Eye (tissue), 1 donor: ENCODE measurements around the gene KRTAP1-3.
"Not testable (repeated sequence)": the region's sequence is repeated elsewhere in the genome, so short reads cannot be mapped to it uniquely, and the experiment has no call there.

Experiments
- DNase-seq: peaks from one replicate; pipeline ENCODE4 v3.0.0-alpha.2; 2015

Gene KRTAP1-3

DNA sequence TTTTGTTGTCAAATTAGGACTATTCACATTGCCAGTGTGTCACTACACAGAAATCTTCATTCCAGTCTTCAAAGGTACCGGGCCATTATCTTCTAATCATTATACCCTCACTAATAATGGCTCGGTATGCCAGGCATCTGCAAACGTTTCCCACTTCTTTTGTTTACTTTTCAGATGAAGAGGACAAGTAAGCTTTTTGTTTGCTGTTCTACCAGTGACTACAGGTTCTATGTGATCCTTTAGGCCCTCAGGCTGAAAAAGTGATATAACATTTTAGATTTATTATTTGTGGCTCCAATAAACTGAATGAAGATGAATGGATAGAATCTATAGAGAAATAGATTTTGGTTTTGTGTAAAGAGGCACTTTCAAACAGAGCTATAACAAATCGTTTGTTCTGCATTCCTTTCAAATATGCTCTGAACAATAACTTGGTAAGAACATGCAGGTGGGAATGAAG is 25.3 kb downstream of the KRTAP1-3 start:
- DNase-seq, result no peak

DNA sequence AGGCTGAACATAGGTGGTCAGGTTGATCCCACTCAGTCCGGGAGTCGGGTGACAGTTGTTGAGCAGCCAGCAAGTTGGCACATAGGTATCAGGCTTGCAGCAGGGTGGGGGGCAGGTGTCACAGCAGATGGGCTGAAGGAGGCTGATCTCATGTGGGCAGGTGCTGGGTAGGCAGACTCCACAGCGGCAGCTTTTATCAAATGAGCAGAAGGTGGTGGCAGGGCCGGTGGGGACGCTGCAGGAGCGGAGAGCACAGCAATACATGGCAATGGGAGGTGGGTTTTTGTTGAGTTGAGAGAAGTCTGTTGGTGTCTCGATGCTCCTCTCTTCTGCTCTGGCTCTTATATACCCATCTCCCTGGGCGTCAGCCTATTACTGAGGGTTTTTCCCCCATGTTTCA is 25.9 kb downstream of the KRTAP1-3 start, which contains the start of gene KRTAP3-1:
KRTAP3-1 (minus strand) TSS at position 318 of the 400 bp plus-strand sequence; CDS start at position 264, 54 bp downstream.
- DNase-seq, result no peak

DNA sequence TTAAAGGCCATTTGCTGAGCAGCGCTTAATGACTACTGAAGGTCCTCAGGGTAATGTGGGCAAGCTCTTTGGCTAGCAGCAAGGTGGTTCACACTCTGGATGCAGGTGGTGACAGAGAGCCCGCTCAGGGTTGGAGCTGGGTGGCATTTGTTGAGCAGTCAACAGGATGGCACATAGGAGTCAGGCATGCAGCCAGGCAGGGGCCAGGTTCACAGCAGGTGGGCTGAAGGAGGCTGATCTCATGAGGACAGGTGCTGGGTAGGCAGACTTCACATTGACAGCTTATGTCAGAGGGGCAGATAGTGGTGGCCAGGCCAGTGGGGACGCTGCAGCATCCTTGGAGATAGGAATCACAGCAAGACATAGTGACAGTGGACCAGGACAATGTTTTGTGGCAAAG is 30.3 kb downstream of the KRTAP1-3 start:
- no peak for DNase-seq

DNA sequence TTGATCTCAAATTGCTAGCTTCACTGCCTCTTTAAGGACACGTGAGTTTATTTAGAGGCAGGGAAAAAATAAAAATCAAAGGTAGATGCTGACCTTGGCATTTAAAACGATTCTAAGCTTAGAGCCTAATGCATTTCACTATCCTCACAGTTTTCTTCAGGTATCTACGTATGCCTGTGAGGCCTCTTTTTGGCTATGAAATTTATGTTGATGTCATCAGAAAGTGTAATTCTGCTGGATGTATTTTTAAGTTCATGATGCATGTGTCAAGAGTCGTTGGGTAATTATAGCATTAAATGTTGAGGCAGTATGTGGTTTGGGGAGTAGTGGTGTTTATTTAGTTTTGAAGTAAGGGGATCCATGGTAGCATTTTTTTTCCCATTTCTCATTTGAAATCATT is 30.7 kb downstream of the KRTAP1-3 start:
- no peak for DNase-seq

DNA sequence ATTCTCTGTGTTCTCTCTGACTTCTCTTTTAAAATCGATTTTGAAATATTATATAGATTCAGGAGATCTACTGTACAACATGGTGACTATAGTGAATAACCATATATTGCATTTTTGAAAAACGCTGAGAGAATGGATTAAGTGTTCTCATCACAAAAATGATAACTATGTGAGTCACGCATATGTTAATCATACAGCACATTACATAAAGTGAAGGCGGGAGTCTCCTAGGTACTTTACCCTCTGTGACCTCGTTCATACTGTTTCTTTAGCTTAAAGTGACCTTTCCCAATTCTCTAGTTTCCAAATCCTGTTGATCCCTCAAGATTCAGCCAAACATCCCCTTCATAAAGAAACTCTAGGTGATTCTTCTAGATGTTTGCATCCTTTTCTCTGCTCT is 31.9 kb downstream of the KRTAP1-3 start:
- no peak for DNase-seq

DNA sequence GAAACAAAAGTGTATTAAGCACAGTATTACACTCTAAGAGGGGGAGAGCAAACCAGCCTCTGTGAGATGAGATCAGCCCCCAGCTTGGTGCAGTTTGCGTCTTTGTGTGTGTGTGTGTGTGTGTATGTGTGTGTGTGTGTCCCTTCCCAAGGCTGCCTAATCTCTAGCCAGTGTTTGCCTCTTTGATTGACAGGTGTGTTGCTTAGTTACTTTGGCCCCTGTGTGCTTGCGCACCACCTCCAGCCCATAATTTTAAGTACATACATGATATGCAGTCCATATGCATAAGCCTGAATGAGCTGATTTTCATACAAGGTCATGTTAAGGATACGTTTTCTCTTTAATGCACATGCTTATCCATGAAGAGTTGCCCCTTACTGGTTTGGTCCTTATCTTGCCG is 32.9 kb downstream of the KRTAP1-3 start:
- DNase-seq, result no peak

DNA sequence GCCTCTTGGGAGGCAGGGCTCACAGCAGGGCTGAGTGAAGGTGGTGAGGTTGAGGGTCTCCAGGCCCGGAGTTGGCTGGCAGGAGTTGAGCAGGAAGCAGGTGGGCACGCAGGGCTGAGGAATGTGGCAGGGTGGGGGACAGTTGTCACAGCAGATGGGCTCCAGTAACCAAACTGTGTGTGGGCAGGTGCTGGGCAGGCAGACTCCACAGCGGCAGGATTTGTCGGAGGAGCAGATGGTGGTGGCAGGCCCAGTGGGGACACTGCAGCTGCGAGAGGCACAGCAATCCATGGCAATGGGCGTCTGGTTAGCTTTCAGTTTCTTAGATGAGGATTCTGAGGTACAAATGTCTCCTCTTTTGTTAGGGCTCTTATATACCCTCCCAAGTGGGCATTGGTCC is 35.1 kb downstream of the KRTAP1-3 start, which contains the start of gene KRTAP3-2:
KRTAP3-2 (minus strand) TSS at position 344 of the 400 bp plus-strand sequence; CDS start at position 291, 53 bp downstream.
- not testable (repeated sequence) for DNase-seq

DNA sequence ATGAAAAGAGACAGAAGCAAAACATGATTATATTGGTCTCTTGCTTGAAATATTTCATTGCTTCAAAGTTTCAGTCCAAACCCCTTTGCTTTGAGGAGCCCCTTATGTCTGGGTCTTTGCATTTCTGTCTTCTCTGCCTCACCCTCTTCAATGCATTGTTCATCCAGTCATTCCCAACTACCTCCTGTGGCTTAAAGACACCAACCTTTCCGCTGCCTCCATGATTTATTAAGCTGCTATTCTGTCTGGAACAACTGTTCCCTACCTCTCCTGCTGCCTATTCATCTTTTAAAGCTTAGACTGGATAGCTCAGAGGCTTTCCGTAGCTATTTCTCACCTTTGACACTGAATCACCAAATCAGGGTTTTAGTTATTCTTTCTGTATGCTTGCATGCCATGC is 37.3 kb downstream of the KRTAP1-3 start:
- no peak for DNase-seq

DNA sequence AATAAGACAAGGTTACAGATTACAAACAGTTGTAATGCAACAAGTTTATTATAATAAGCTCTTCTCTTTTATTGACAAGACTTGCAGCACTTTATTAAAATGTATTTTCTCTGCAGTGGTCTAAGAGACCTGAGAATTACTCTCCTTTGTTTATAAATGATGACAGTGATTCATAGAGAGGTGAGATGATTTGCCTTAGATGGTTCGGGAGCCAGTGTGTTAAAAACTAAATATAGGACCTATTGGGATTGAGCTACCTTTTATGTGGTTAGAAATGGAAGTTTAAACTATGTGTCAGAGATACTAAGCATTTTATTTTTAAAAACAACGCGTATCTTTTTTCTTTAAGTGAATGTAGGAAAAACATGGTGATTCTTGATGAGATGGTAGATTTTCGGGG is 37.8 kb downstream of the KRTAP1-3 start:
- DNase-seq, result no peak

DNA sequence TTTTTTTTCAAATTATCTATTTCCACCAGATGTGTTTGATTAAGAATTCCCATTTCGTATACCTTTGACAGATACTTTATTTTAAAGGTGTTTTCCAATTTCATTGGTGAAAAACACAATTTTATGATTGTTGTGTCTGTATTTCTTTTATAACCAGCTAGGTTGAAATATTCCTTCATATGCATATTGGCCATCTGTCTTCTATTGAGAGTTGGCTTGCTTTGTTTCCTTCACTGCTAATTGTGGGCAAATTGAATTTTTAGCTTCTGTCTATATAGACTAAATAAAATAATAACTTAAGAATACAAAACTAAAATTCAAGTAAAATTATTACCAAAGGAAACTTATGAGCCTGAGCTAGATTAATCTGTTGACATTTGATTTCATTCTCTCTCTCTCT is 39.6 kb downstream of the KRTAP1-3 start:
- no peak for DNase-seq

DNA sequence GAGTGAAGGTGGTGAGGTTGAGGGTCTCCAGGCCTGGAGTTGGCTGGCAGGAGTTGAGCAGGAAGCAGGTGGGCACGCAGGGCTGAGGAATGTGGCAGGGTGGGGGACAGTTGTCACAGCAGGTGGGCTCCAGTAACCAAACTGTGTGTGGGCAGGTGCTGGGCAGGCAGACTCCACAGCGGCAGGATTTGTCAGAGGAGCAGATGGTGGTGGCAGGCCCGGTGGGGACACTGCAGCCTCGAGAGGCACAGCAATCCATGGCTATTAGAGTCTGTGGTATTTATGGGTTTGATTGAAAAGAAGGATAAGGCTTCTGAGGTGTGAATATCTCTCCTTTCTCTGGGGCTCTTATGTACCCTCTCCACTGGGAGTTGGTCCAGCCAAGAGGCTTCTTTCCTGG is 40.8 kb downstream of the KRTAP1-3 start, which contains the start of gene KRTAP3-3:
KRTAP3-3 (minus strand) TSS at position 326 of the 400 bp plus-strand sequence; CDS start at position 259, 67 bp downstream.
- DNase-seq, result no peak

DNA sequence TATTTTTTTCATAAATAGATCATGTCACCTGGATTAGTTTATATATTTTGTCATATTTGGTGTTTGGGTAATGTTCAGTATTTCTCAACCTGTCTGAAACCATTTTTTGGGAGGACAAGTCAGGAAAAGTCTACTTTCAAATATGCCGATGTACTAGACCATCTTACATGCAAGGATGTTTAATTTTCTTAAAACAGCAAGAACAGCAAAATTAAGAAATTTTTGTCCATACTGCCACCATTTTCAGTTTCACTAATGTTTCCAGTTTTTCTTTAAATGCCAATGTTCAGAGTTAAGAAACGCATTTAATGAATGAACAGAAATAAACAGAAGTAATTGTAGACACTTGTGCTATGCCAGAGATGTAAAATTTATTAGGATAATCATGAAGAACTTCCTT is 41.6 kb downstream of the KRTAP1-3 start:
- DNase-seq, result no peak

DNA sequence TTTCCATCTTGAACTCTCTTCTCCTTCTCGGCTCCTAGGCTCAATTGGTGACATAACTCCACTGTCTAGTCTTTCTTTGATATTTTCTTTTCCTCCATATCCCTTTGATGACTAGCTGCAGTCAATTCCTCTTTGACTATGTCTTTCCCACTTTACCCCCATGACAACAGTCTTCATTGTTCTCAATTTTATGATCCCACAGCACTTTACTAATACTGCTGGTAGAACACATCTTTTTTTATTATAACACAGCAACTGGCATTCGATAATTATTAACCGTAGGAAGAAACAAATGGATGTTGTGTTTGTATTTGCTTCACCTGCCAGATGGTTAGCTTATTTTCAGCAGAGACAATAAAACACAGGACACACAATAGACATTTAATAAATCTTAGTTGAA is 42.0 kb downstream of the KRTAP1-3 start:
- DNase-seq, result no peak

DNA sequence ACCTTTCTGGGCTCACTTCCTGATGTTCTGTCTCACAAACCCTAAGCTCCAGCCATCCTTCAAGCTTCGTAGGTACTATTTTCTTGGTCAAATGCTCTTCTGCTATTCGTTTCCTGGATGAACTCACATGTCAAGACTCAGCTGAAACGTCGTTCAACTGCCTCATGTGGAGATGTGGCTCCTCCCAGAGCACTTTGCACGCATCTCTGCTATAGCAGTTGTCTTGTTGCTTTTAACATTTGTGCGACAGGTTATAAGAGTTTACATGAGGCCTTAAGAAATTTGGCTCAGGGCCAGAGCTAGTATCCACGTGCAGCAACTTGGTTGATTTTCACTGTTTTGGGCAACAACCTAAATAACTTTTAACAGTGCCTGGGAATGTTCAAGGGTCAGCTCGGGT is 47.8 kb downstream of the KRTAP1-3 start:
- no peak for DNase-seq

DNA sequence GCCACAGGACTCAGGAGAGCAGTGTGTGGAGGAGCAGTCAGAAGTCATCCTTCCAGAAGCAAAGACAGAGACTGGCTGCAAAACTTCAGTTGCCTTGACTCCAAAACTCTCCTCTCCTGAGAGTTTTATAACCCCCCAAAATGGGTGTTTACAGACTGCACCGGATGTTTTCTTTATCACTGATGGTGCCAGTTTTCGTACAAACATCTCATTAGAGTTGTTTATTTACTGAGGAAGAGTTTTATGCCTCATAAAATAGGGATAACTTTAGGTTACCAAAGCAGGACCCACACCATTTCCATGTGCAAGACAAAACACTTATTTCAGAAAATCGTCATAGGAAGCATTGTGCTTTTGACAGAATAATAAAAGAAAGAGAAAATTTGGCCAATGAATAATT is 50.4 kb downstream of the KRTAP1-3 start, which contains the start of gene KRT40:
KRT40 (minus strand) TSS at position 101 of the 400 bp plus-strand sequence; CDS start at position 48, 53 bp downstream.
- no peak for DNase-seq
